OCI-LY1 (cell line): ENCODE data around the gene PLD6.

Experiments
- CTCF ChIP-seq: fragments of 200-600 bp; sonication (generic), shearing (Covaris generic); IDR thresholded peaks from 2 replicates; pipeline ENCODE4 v1.5.1; 2017; ENCODE audit warnings: mild to moderate bottlenecking, antibody characterized with exemption, low read length, moderate library complexity, mixed read lengths
- EZH2 ChIP-seq: fragments of 200-600 bp; sonication (generic), shearing (Covaris generic); IDR thresholded peaks from 2 replicates; pipeline ENCODE4 v1.8.0; 2017; ENCODE audit warnings: borderline replicate concordance, mixed run types, mild to moderate bottlenecking, antibody characterized with exemption, low read length, moderate library complexity, mixed read lengths

GRCh38 chr17:17242246-17242645 is 36.1 kb upstream of the PLD6 start:
- TF ChIP-seq CTCF (no peak), EZH2 (no peak)
